Naive thymus-derived CD4-positive, alpha-beta T cell (primary cell): ENCODE data around the gene GSTT2. TPM values are rescaled to one million over a fixed set of nuclear protein-coding genes. Genes with fewer than 3 reads are reported as not detected.
"Not testable (repeated sequence)": the region's sequence is repeated elsewhere in the genome, so short reads cannot be mapped to it uniquely, and the experiment has no call there.

Source experiments
- ATAC-seq: fragments of 150-1000 bp; cut with Tn5 transposase; 2 replicates; pipeline ENCODE4 v1.10.0; 2021; ENCODE audit warnings: mild to moderate bottlenecking, moderate library complexity
- CTCF ChIA-PET: fragments of 350-600 bp; sonication (Branson Sonifier 250); formaldehyde crosslinking; loops from one replicate; lab custom pipeline; 2021; ENCODE audit warnings: antibody characterized with exemption; lab: Charles Lee
- POLR2A ChIA-PET: fragments of 350-600 bp; sonication (Branson Sonifier 250); formaldehyde crosslinking; loops from one replicate; lab custom pipeline; 2021; ENCODE audit warnings: antibody characterized with exemption, inconsistent platforms; lab: Charles Lee
- DNase-seq, 9 donors: peaks; one replicate each; pipeline versions ENCODE4 v3.0.0 to v3.0.0-alpha.2; 2020 to 2022; ENCODE audit warnings: mixed read lengths in 1 of 9
- H3K27ac ChIP-seq: one replicate; pipeline ENCODE4 v1.7.0; 2013; ENCODE audit warnings: mild to moderate bottlenecking, low read depth, low read length, moderate library complexity
- H3K27me3 ChIP-seq, 2 donors: one replicate each; pipeline ENCODE4 v1.7.0; 2013; ENCODE audit warnings: low read length in 2 of 2, mild to moderate bottlenecking in 2 of 2, moderate library complexity in 2 of 2; ENCODE audit not compliant: control insufficient read depth in 2 of 2, insufficient read depth in 2 of 2
- H3K36me3 ChIP-seq, 3 experiments: 1 replicate in 2 of 3; 2 replicates in 1 of 3; pipeline ENCODE4 v1.7.0; 2013; ENCODE audit warnings: low read length in 3 of 3, mild to moderate bottlenecking in 3 of 3, moderate library complexity in 1 of 3; ENCODE audit not compliant: insufficient read depth in 3 of 3, control insufficient read depth in 2 of 3
- H3K4me1 ChIP-seq, 2 donors: one replicate each; pipeline ENCODE4 v1.7.0; 2013; ENCODE audit warnings: low read length in 2 of 2, mild to moderate bottlenecking in 2 of 2, moderate library complexity in 1 of 2; ENCODE audit not compliant: control insufficient read depth in 2 of 2, insufficient read depth in 2 of 2
- H3K4me3 ChIP-seq: 2 replicates; pipeline ENCODE4 v1.7.0; 2013; ENCODE audit warnings: mild to moderate bottlenecking, low read length
- H3K9me3 ChIP-seq, 3 experiments: 1 replicate in 2 of 3; 2 replicates in 1 of 3; pipeline ENCODE4 v1.7.0; 2013; ENCODE audit warnings: low read length in 3 of 3; ENCODE audit not compliant: control insufficient read depth in 2 of 3
- H3K27ac Mint-ChIP-seq, 9 donors: one replicate each; pipeline ENCODE4 v1.8.0; 2020 to 2022; ENCODE audit warnings: mixed read lengths in 9 of 9, mild to moderate bottlenecking in 8 of 9, moderate library complexity in 5 of 9, inconsistent platforms in 2 of 9
- H3K27me3 Mint-ChIP-seq, 5 donors: one replicate each; pipeline ENCODE4 v1.8.0; 2021 to 2022; ENCODE audit warnings: mixed read lengths in 5 of 5, mild to moderate bottlenecking in 1 of 5
- H3K36me3 Mint-ChIP-seq, 5 donors: one replicate each; pipeline ENCODE4 v1.8.0; 2020 to 2022; ENCODE audit warnings: mixed read lengths in 5 of 5, mild to moderate bottlenecking in 3 of 5, inconsistent platforms in 1 of 5
- H3K4me1 Mint-ChIP-seq, 7 donors: one replicate each; pipeline ENCODE4 v1.8.0; 2020 to 2022; ENCODE audit warnings: mixed read lengths in 7 of 7, mild to moderate bottlenecking in 3 of 7, inconsistent platforms in 1 of 7
- H3K4me3 Mint-ChIP-seq, 10 donors: one replicate each; pipeline ENCODE4 v1.8.0; 2020 to 2022; ENCODE audit warnings: mild to moderate bottlenecking in 10 of 10, mixed read lengths in 10 of 10, moderate library complexity in 6 of 10, inconsistent platforms in 2 of 10
- H3K9me3 Mint-ChIP-seq, 11 donors: one replicate each; pipeline ENCODE4 v1.8.0; 2020 to 2022; ENCODE audit warnings: mixed read lengths in 11 of 11, mild to moderate bottlenecking in 4 of 11, inconsistent platforms in 1 of 11, moderate library complexity in 1 of 11
- intact Hi-C, 2 donors: fragments of 100-400 bp; cut with micrococcal nuclease; formaldehyde crosslinking; loops; one replicate each; pipeline ENCODE4 v1.15.1; 2023
- polyA plus RNA-seq, 2 donors: library from polyadenylated mRNA; unstranded; fragments of 300-500 nt; fragmentation: Illumina TruSeq; gene quantifications; one replicate each; pipeline ENCODE4 v1.2.3, GENCODE V29; 2021
- total RNA-seq, 6 experiments: library from RNA in 5 of 6; stranded (reverse) in 5 of 6; gene quantifications; 1 replicate in 5 of 6; 2 replicates in 1 of 6; pipeline ENCODE4 v1.2.3 and lab custom pipeline; 2021 to 2026

GSTT2 gene
- total and polyA plus RNA-seq, 7 experiments from 2014 or later: not detected

- H3K4me1 Mint-ChIP-seq: peaks cover 13 to 31% (median 26%) of the 10 kb centered on the region in 7 donors
- intact Hi-C loops: loop anchor here in 1 of 2 donors (5.0 kb wide), 1 partner anchor 39 kb away; no protein-coding TSS in a partner anchor
- no peaks in the 10 kb centered on the region for H3K9me3 Mint-ChIP-seq
- H3K4me3 Mint-ChIP-seq: peak overlapping the region in 7 of 10 donors; percentile 3 to 72 (median 38)
- no peaks in the 10 kb centered on the region for H3K27me3 Mint-ChIP-seq
- Histone ChIP-seq H3K27ac (no peak overlapping the region), H3K4me3 (no peak overlapping the region), H3K9me3 (no peaks in the 10 kb centered on the region), H3K4me1 (no peaks in the 10 kb centered on the region), H3K27me3 (no peaks in the 10 kb centered on the region), H3K36me3 (peaks cover 3 to 25% (median 4%) of the 10 kb centered on the region in 3 experiments)
- CTCF ChIA-PET: interaction anchor here (0.6 kb wide), 1 partner anchor 1264 kb away, joined by 3 read pairs; no protein-coding TSS in a partner anchor
- ATAC-seq: no peak
- H3K36me3 Mint-ChIP-seq: peaks cover 7 to 11% (median 8%) of the 10 kb centered on the region in 5 donors
- POLR2A ChIA-PET: interaction anchor here (1.7 kb wide), 1 partner anchor 76 kb away, joined by 4 read pairs; the partner anchor contains the start of gene MIF
- H3K27ac Mint-ChIP-seq: peak overlapping the region in 3 of 9 donors; percentile 1 to 46 (median 8)
- DNase-seq: no peak
Observed at GRCh38 chr22:23970816-23971486, 9.0 kb upstream of the GSTT2 start.

GRCh38 chr22:23971927-23972326 is 8.0 kb upstream of the GSTT2 start:
- H3K4me3 ChIP-seq, ATAC-seq, H3K9me3 Mint-ChIP-seq, CTCF ChIA-PET, H3K27me3 Mint-ChIP-seq, DNase-seq, H3K27me3 ChIP-seq, H3K4me1 ChIP-seq, H3K9me3 ChIP-seq, H3K27ac ChIP-seq: not testable (repeated sequence)
- peaks cover 3 to 25% (median 4%) of the 10 kb centered on the region in 3 experiments for H3K36me3 ChIP-seq
- peaks cover 7 to 11% (median 8%) of the 10 kb centered on the region in 5 donors for H3K36me3 Mint-ChIP-seq
- peak overlapping the region in 6 of 10 donors; percentile 42 to 62 (median 48) for H3K4me3 Mint-ChIP-seq
- peak overlapping the region in 1 of 9 donors; percentile 78 for H3K27ac Mint-ChIP-seq
- POLR2A ChIA-PET: interaction anchor here (1.7 kb wide), 1 partner anchor 77 kb away, joined by 4 read pairs; the partner anchor contains the start of gene MIF
- intact Hi-C loops: loop anchor here in 1 of 2 donors (5.0 kb wide), 1 partner anchor 40 kb away; no protein-coding TSS in a partner anchor
- peaks cover 13 to 31% (median 26%) of the 10 kb centered on the region in 7 donors for H3K4me1 Mint-ChIP-seq

GRCh38 chr22:23974345-23974744 is 5.6 kb upstream of the GSTT2 start, which contains the start of gene DDT:
TSS of gene DDT (minus strand) at chr22:23974441. CDS start at chr22:23974414, 27 bp downstream.
- H3K27me3 Mint-ChIP-seq, H3K4me3 ChIP-seq, POLR2A ChIA-PET, CTCF ChIA-PET, H3K27ac ChIP-seq, H3K27ac Mint-ChIP-seq, H3K27me3 ChIP-seq, DNase-seq, H3K9me3 Mint-ChIP-seq, H3K4me1 ChIP-seq, H3K4me3 Mint-ChIP-seq, H3K9me3 ChIP-seq: not testable (repeated sequence)
- Mint-ChIP-seq H3K4me1 (peaks cover 11 to 26% (median 21%) of the 10 kb centered on the region in 7 donors), H3K36me3 (peaks cover 7 to 11% (median 8%) of the 10 kb centered on the region in 5 donors)
- intact Hi-C loops: loop anchor here in 1 of 2 donors (5.0 kb wide), 1 partner anchor 42 kb away; no protein-coding TSS in a partner anchor
- H3K36me3 ChIP-seq: peaks cover 3 to 25% (median 4%) of the 10 kb centered on the region in 3 experiments
- ATAC-seq: peak; percentile 98

- intact Hi-C loops: loop anchor here in 1 of 2 donors (5.0 kb wide), 1 partner anchor 43 kb away; no protein-coding TSS in a partner anchor
- not testable (repeated sequence) for H3K36me3 Mint-ChIP-seq
Observed at GRCh38 chr22:23974836-23975352, 5.0 kb upstream of the GSTT2 start.

GRCh38 chr22:23977304-23977703 is 2.6 kb upstream of the GSTT2 start:
- H3K36me3 ChIP-seq, H3K9me3 Mint-ChIP-seq, H3K27ac Mint-ChIP-seq, CTCF ChIA-PET, ATAC-seq, H3K4me1 ChIP-seq, H3K27ac ChIP-seq, H3K36me3 Mint-ChIP-seq, H3K27me3 ChIP-seq, H3K4me3 Mint-ChIP-seq, POLR2A ChIA-PET, DNase-seq, H3K4me3 ChIP-seq, intact Hi-C loops, H3K9me3 ChIP-seq, H3K27me3 Mint-ChIP-seq, H3K4me1 Mint-ChIP-seq: not testable (repeated sequence)

More at GRCh38 chr22:23974836-23975352, 5.0 kb upstream of the GSTT2 start:
- H3K9me3 ChIP-seq, CTCF ChIA-PET, H3K4me3 Mint-ChIP-seq, POLR2A ChIA-PET, H3K27ac ChIP-seq, H3K9me3 Mint-ChIP-seq, H3K27me3 ChIP-seq, H3K27me3 Mint-ChIP-seq, H3K4me3 ChIP-seq, H3K4me1 ChIP-seq, H3K27ac Mint-ChIP-seq, DNase-seq: not testable (repeated sequence)
- peak; percentile 36 for ATAC-seq
- H3K4me1 Mint-ChIP-seq: peaks cover 10 to 20% (median 17%) of the 10 kb centered on the region in 7 donors
- H3K36me3 ChIP-seq: peaks cover 3 to 20% (median 4%) of the 10 kb centered on the region in 3 experiments

GRCh38 chr22:23980567-23980966 is 633 bp downstream of the GSTT2 start:
- intact Hi-C loops: loop anchor here (5.0 to 10.0 kb wide), 7 partner anchors 57 to 547 kb away; partner anchors contain the start of gene SUSD2 (in 1 of the 2)
- ATAC-seq, H3K4me3 ChIP-seq, H3K27me3 Mint-ChIP-seq, CTCF ChIA-PET, H3K4me1 ChIP-seq, H3K9me3 Mint-ChIP-seq, H3K27me3 ChIP-seq, POLR2A ChIA-PET, H3K9me3 ChIP-seq, H3K27ac ChIP-seq, H3K36me3 Mint-ChIP-seq, H3K27ac Mint-ChIP-seq, H3K36me3 ChIP-seq, DNase-seq, H3K4me1 Mint-ChIP-seq: not testable (repeated sequence)
- H3K4me3 Mint-ChIP-seq: peak overlapping the region in 1 of 10 donors; percentile 28
